NT2/D1 (cell line): ENCODE results near the gene CTNNA3.
"Not testable (repeated sequence)": the region's sequence is repeated elsewhere in the genome, so short reads cannot be mapped to it uniquely, and the experiment has no call there.

Experiments
- DNase-seq: peaks from one replicate; pipeline ENCODE4 v3.0.0-alpha.2; 2011; ENCODE audit warnings: low read depth, low spot score
- H3K27me3 ChIP-seq: 2 replicates; pipeline ENCODE4 v1.6.0; 2011; ENCODE audit warnings: mild to moderate bottlenecking; ENCODE audit not compliant: insufficient read length, insufficient read depth
- H3K36me3 ChIP-seq: 2 replicates; pipeline ENCODE4 v1.6.1; 2011; ENCODE audit warnings: mild to moderate bottlenecking, low read length, mixed read lengths; ENCODE audit not compliant: insufficient read depth, insufficient read length
- H3K4me1 ChIP-seq: 2 replicates; pipeline ENCODE4 v1.5.1; 2011; ENCODE audit not compliant: insufficient read depth, insufficient read length
- H3K4me3 ChIP-seq: 2 replicates; pipeline ENCODE4 v1.5.1; 2011; ENCODE audit warnings: low read depth; ENCODE audit not compliant: insufficient read length
- H3K9ac ChIP-seq: 2 replicates; pipeline ENCODE4 v1.6.0; 2011; ENCODE audit warnings: low read depth; ENCODE audit not compliant: insufficient read length
- H3K9me3 ChIP-seq: 2 replicates; pipeline ENCODE4 v1.5.1; 2011; ENCODE audit warnings: mild to moderate bottlenecking, low read length; ENCODE audit not compliant: insufficient read depth
- SUZ12 ChIP-seq: IDR thresholded peaks from 2 replicates; pipeline ENCODE4 v1.6.1; 2011; ENCODE audit not compliant: insufficient read length, insufficient read depth; ENCODE audit errors: extremely low read depth
- YY1 ChIP-seq: IDR thresholded peaks from 2 replicates; pipeline ENCODE4 v1.6.1; 2011; ENCODE audit not compliant: insufficient read length, insufficient read depth
- ZNF274 ChIP-seq: IDR thresholded peaks from 2 replicates; pipeline ENCODE4 v1.6.1; 2011; ENCODE audit warnings: mild to moderate bottlenecking, low read depth, low read length

CTNNA3 gene

DNA sequence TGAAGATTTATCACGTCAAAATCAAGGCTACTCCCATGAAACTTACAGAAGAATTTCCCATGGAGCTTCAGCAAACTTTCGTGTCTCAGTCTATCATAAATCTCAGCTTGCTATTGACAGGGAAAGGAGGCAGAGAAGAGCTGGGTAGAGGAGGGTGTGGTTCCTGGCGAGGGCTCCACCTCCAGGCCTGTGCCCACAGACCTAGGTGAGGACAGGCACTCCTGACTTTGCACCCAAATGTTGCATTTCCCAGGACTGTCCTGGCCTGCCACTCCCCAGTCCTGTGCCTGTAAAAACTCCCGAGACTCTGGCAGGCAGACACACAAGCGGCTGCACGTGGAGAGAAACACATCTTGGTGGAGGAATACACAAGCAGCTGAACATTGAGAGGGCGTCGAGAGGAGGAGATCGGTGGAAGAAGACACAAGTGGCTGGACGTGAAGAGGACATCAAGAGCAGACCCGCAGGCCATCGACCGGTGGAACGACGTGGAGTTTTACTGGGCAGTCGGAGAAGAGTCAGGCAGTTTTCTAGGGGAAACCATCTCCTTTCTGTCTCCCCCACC, 145.1 kb downstream of the CTNNA3 start:
- DNase-seq: no peak
- no peaks in the 10 kb centered on the region for H3K9me3 ChIP-seq
- no peak overlapping the region for H3K9ac ChIP-seq
- TF ChIP-seq YY1: no peak
- no peak for TF ChIP-seq SUZ12
- TF ChIP-seq ZNF274: no peak
- no peaks in the 10 kb centered on the region for H3K27me3 ChIP-seq
- H3K4me3 ChIP-seq: no peak overlapping the region
- H3K4me1 ChIP-seq: no peaks in the 10 kb centered on the region
- H3K36me3 ChIP-seq: no peaks in the 10 kb centered on the region

DNA sequence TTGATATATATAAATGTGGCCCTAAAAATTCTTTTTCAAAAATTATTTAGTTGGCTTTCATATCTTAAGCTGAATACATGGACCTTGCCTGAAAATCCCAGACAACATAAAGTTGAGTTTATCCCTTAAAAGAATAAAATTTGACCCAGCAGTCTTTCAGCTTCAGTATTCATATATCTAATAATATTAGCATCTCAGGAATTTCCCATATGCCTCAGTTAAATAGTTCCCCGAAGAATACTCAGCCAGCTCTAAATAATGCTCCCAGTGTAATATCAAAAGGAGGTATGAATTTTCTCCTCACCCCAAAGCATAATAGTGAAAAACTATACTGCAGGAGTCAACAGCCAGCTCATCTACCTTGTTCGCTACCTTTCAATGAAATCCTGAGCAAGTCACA, 145.9 kb downstream of the CTNNA3 start:
- Histone ChIP-seq H3K9ac (no peak overlapping the region), H3K36me3 (no peaks in the 10 kb centered on the region), H3K9me3 (no peaks in the 10 kb centered on the region), H3K4me3 (no peak overlapping the region), H3K4me1 (no peaks in the 10 kb centered on the region), H3K27me3 (no peaks in the 10 kb centered on the region)
- TF ChIP-seq ZNF274 (no peak), YY1 (no peak), SUZ12 (no peak)
- no peak for DNase-seq

DNA sequence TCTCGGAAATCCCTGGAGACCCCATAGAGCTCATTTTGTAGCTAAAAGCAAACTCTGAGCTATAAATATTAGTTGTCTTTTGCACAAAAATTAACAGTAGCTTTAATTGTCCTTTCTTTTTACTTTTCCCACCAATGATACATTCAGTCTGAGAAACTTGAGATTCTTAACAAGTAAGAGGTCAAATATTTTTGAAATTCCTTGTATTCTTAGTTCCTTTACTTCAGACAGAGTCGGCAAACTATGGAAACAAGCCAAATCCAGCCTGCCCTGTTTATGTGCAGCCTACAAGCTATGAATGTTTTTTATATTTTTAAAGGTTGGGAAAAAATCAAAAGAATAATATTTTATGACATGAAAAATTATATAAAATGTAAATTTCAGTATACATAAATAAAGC, 146.6 kb downstream of the CTNNA3 start:
- no peak overlapping the region for H3K9ac ChIP-seq
- TF ChIP-seq SUZ12: no peak
- TF ChIP-seq ZNF274: no peak
- no peak for TF ChIP-seq YY1
- no peaks in the 10 kb centered on the region for H3K36me3 ChIP-seq
- H3K4me1 ChIP-seq: no peaks in the 10 kb centered on the region
- H3K27me3 ChIP-seq: no peaks in the 10 kb centered on the region
- DNase-seq: no peak
- no peaks in the 10 kb centered on the region for H3K9me3 ChIP-seq
- H3K4me3 ChIP-seq: no peak overlapping the region

DNA sequence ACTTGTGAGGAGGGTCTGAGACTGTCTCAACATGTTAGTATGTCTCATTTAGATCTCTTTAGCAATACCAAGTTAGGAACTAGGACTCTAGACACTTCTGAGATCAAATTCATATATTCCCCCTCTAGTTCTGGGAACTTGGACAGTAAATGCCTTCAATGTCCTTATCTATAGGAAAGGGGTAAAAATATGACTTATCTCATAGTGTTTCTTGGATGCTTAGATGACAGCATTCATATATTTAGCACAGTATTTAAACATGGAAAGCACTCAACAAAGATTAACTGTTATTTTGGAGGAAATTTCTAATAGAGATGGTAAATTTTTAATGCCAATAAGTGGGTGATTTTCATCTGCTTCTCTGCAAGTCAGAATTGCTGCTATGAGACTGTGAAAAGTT, 154.6 kb downstream of the CTNNA3 start:
- H3K36me3 ChIP-seq: no peaks in the 10 kb centered on the region
- TF ChIP-seq SUZ12 (no peak), YY1 (no peak)
- H3K4me3 ChIP-seq: no peak overlapping the region
- no peak for DNase-seq
- no peak overlapping the region for H3K9ac ChIP-seq
- H3K4me1 ChIP-seq: no peaks in the 10 kb centered on the region
- H3K9me3 ChIP-seq: no peaks in the 10 kb centered on the region
- no peaks in the 10 kb centered on the region for H3K27me3 ChIP-seq

DNA sequence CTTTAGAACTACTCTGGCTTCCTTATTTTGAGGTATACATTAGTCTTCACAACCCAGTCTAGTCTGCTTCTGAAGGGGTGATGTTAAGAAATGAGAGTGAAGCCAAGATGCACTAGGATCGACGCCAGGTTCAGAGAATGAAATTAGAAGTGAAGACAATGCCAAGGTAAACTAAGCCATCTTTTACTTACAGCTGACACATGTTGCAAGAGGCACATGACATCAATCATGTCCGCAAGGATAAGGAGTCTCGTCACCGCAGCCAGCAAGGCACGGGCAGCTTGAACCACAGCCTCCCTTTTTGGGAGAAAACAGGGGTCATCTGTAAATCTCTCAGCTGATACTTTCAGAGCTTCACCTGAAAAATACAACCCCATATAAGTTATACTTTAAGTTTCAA, 156.7 kb downstream of the CTNNA3 start:
- DNase-seq: no peak
- Histone ChIP-seq H3K9me3 (no peaks in the 10 kb centered on the region), H3K4me1 (no peaks in the 10 kb centered on the region), H3K9ac (no peak overlapping the region), H3K27me3 (no peaks in the 10 kb centered on the region), H3K4me3 (no peak overlapping the region), H3K36me3 (no peaks in the 10 kb centered on the region)
- TF ChIP-seq YY1: no peak

DNA sequence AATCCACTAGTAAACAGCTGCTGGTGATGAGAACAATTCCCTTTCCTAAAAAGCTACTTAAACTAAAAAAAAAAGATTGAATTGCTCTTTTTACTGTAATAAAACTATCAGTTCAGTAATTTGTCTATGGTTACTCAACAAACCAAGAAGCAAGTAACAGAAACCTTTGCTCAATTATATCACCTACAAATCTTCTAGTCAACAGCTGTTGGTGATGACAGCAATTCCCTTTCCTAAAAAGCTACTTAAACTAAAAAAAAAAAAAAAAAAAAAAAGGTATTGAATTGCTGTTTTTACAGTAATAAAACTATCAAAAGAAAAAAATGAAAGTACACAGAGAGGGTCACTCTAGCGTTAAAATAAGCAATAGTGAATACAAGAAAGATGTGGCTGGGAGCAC, 158.1 kb downstream of the CTNNA3 start:
- Histone ChIP-seq H3K9ac (no peak overlapping the region), H3K4me1 (no peaks in the 10 kb centered on the region), H3K36me3 (no peaks in the 10 kb centered on the region), H3K27me3 (no peaks in the 10 kb centered on the region), H3K4me3 (no peak overlapping the region), H3K9me3 (no peaks in the 10 kb centered on the region)
- TF ChIP-seq ZNF274 (no peak), SUZ12 (no peak), YY1 (no peak)
- no peak for DNase-seq

DNA sequence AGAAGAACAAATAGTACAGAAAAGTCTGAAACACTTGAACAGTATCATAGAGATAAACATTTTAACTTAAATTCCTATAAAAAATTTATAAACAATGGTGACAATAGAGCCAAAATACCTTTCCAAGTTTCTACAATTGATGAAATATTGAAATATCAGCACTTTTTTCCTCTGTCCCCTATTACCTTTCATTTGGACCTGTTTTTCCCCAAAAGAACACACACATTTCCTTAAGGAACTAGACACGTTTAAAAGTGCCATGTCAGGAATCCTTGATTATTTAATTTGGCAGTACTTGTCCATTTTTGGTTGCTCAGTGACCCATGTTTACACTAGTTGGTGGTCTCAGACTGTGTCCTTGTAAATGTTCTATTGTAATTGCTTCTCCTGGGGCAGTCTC, 162.6 kb downstream of the CTNNA3 start:
- H3K27me3 ChIP-seq: no peaks in the 10 kb centered on the region
- TF ChIP-seq YY1: no peak
- no peak for TF ChIP-seq ZNF274
- no peak for TF ChIP-seq SUZ12
- no peak for DNase-seq
- H3K9ac ChIP-seq: no peak overlapping the region
- no peaks in the 10 kb centered on the region for H3K4me1 ChIP-seq
- H3K9me3 ChIP-seq: no peaks in the 10 kb centered on the region; the same call in 1 of the 2 replicates
- no peaks in the 10 kb centered on the region for H3K36me3 ChIP-seq
- H3K4me3 ChIP-seq: no peak overlapping the region

DNA sequence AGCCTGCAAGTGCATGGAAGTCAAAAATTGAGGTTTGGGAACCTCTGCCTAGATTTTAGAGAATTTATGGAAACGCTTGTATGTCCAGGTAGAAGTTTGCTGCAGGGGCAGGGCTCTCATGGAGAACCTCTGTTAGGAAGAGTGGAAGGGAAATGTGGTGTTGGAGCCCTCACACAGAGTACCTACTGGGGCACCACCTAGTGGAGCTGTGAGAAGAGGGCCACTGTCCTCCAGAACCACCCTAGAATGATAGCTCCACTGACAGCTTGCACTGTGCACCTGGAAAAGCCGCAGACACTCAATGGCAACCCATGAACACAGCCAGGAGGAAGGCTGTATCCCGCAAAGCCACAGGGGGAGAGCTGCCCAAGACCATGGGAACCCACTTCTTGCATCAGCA, 165.0 kb downstream of the CTNNA3 start:
- not testable (repeated sequence) for H3K9me3 ChIP-seq, H3K27me3 ChIP-seq, DNase-seq, H3K9ac ChIP-seq, H3K36me3 ChIP-seq, H3K4me3 ChIP-seq, H3K4me1 ChIP-seq
